DND-41 (cell line): Measurements from ENCODE around the gene SLC2A14.

ENCODE experiments used
- EZH2 ChIP-seq: IDR thresholded peaks from 3 replicates; pipeline ENCODE4 v1.6.1; 2012; ENCODE audit warnings: borderline replicate concordance, low read depth, mild to moderate bottlenecking, moderate library complexity, low read length, inconsistent platforms; ENCODE audit not compliant: severe bottlenecking
- TF ChIP-seq, protein P1 (sequence below): IDR thresholded peaks from 2 replicates; pipeline ENCODE4 v1.5.1; 2012; ENCODE audit warnings: borderline replicate concordance, low read length, moderate library complexity, mild to moderate bottlenecking; ENCODE audit not compliant: poor library complexity, severe bottlenecking; ENCODE audit errors: extremely low read depth

DNA sequence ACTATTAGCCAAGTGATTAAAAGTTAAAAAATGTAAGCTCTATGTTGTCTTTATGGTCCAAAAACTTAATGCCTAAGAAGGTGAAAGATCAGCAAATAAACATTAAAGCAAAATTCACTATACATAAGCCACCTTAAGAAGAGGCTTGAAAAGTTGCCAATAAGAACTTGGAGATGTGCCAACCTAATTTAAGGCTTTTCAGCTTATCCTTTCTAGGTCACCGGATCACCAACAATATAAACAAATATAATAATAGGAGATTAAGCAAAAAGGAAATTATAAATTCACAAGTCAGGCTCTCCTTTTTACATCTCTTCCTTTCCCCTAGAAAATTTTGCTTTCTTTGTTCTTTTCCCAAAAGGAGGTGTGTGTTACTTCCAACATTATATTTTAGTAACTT lies 32.4 kb upstream of the SLC2A14 start:
- TF ChIP-seq, protein P1, sequence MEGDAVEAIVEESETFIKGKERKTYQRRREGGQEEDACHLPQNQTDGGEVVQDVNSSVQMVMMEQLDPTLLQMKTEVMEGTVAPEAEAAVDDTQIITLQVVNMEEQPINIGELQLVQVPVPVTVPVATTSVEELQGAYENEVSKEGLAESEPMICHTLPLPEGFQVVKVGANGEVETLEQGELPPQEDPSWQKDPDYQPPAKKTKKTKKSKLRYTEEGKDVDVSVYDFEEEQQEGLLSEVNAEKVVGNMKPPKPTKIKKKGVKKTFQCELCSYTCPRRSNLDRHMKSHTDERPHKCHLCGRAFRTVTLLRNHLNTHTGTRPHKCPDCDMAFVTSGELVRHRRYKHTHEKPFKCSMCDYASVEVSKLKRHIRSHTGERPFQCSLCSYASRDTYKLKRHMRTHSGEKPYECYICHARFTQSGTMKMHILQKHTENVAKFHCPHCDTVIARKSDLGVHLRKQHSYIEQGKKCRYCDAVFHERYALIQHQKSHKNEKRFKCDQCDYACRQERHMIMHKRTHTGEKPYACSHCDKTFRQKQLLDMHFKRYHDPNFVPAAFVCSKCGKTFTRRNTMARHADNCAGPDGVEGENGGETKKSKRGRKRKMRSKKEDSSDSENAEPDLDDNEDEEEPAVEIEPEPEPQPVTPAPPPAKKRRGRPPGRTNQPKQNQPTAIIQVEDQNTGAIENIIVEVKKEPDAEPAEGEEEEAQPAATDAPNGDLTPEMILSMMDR: no peak
- TF ChIP-seq EZH2: no peak
